Ramos (cell line): ENCODE results near the gene MTG2.

Experiments used
- in situ Hi-C: fragments of 300-500 bp; cut with MboI; formaldehyde crosslinking; loops from one replicate; pipeline ENCODE4 v1.14.3; 2022; ENCODE audit warnings: low sequenced_read_pairs; ENCODE audit not compliant: unreplicated experiment

The MTG2 gene

DNA sequence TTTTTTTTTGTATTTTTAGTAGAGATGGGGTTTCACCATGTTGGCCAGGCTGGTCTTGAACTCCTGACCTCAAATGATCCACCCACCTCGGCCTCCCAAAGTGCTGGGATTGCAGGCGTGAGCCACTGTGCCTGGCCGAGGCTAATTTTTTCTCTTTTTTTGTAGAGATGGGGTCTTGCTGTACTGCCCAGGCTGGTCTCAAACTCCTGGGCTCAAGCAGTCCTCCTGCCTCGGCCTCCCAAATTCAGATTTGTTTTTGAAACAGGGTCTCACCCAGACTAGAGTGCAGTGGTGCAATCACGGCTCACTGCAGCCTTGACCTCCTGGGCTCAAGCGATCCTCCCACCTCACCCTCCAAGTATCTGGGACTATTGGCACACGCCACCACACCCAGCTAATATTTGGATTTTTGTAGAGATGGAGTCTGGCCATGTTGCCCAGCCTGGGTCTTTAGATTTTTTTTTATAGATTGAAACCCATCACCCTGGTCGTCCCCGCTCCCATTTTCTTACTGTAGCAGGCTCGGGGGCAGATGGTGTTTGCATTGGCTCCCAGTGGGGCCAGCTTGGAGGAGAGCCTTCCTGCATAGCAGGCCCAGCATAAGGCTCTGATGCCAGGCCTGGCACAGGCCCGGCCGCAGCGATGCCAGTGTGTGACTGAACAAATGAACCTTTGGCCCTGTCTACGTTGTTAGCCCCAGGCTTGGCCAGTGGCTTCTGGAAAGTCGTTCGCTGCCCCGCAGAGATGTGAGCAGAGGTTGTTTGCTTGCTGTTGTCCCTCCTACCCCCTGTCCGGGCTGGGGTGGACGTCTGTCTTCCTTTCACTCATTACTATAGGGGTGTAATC is 4.3 kb upstream of the MTG2 start:
- in situ Hi-C loops, result no loop called here

DNA sequence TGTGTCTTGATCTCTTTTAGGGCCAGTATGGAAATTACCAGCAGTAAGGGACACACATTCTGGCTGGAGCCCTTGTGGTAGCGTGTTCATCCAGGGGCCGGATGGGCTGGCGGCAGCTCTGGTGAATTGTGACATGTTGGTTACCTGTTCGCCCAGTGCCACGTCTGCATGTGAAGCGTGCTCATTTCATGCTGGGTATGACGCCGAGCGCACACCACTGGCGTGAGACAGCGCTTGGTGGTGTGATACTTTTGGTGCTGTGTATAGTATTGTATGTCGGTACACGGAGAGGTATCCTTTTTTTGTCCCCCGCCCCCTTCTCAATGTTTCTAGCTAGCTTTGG is 3.7 kb upstream of the MTG2 start:
- in situ Hi-C loops, result no loop called here

DNA sequence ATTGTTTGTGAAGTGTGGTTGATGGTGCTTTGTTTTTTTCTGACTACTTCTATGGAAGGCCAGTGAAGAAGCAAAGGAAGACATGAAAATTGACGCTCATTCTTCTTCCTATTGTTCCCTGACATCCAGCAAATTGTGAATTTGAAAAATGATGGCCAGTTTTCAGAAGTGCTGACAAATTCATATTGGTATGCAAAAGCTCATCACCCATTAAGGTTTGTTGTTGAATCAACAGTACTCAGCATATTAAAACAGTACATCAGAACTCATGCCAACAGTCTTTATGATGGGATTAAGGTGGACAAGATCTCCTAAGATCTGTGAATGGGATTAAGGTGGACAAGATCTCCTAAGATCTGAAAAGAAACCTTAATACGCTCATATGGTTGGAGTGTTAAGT is 1.0 kb upstream of the MTG2 start:
- in situ Hi-C loops, result no loop called here

DNA sequence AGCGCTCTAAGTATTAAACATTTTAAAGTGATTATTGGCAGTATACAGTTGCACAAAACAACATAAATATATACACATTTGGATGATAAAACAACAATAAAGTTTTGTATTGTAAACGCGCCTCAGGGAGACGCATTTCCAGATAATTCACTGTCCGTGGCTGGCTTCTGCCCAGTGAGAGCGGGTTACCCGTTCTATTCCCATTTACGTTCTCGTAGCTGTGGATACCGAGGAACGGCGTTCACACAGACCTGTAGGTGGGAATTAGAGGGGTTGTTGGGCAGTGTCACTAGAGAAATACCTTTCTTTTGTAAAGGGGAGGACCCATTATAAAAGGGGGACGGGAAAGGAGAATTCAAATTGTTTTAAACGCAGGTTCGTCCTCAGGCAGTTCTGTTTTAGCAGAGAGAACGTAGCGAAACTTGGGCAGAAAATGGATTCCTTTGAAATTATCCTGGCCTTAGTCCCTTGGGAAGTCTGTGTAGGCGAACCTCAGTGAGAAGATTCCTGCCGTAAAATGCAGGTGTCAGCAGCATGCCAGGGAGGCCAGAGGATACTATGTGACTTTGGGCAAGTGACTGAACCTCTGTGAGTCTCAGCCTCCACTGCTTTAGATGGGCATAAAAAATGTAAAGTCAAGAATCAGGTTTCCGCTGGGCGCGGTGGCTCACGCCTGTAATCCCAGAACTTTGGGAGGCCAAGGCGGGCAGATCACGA is 756 bp downstream of the MTG2 start:
- in situ Hi-C loops, result no loop called here

DNA sequence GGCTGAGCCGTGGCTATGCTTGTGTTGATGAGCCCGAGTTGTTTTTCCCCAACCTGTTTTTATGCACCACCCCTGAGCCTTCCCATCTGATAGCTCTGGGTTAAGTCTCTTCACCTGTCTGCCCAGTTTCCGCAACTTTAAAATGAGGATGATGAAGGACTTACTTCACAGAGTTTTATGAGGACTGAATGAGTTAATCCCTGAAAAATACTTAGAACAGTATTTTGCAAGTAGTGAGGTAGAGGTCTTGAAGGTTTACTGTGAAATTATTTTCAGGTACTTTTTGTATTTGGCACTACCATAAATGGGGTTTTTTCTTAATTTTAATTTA is 3.2 kb downstream of the MTG2 start:
- in situ Hi-C loops, result no loop called here

DNA sequence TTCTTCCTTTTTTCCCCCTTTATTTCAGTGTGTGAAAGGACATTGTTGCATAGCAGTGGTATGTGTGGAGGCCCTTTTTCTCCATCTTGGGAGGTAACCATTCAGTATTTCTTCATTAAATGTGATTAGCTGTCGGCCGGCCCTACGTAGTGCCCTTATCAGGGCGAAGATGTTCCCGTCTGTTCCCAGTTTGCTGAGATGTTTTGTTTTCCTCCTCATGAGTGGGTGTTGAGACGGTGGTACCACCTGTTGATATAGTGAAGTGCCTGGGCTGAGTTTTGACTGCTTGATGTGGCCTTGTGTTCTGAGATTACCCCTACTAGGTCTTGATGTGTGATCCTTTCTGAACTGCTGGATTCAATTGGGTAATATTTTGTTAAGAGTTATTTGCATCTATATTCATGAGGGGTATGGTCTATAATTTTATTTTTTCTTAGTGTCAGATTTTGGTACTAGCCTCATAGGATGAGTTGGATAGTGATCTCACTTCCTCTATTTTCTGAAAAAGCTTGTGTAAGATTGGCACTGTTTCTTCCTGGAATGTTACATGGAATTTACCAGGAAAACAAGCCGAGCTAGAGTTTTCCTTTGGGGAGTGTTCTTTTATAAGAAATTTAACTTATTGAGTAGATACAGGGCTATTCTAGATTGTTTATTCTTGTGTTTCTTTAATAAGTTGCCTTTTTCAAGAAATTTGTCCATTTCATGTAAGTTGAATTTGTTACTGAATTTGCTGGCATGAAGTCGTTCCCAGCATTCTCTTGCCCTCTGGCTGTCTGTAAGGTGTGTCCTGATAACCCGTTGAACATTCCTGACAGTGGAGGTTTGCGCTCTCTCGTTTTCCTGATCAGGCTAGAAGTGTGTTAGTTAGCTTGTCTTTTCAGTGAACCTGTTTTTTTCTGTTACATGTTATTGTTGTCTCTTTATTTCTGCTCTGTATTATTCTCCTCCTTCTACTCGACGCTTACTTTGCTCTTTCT is 4.3 kb downstream of the MTG2 start:
- in situ Hi-C loops, result no loop called here

DNA sequence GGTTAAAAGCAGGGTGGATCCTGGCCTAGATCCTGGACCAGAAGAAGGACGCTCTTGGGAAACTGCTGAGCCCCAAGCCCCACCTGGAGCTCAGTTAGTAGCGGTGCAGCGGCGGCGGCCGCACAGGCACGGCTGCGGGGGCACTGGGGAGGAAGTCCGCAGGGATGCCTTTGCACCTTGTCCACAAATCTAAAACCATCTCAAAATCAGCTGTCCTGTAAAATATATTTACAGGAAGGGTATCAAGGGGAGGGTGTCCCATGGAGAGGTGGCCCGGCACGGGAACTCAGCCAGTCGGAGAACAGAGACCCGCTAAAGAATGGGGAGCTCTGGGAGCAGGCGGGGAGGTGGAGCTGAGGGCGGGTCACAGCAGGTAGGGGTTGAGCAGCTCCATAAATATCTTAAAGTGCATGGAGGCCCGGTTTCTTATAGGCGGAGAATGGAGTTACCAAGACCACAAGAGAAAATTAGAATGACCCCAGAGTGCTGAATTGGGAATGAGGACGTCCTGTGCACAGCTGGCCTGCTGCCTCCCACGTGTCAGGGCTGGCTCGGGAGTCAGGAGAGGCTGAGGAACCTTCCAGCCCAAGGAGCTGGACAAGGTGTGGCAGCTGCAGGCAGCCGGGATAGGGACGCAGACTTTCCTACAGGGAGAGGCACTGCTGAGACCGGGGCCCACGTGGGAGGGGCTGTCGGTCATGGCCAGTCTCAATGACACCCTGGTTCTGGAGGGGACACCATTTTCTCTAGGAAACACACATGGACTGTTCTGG is 8.0 kb downstream of the MTG2 start:
- in situ Hi-C loops, result no loop called here

DNA sequence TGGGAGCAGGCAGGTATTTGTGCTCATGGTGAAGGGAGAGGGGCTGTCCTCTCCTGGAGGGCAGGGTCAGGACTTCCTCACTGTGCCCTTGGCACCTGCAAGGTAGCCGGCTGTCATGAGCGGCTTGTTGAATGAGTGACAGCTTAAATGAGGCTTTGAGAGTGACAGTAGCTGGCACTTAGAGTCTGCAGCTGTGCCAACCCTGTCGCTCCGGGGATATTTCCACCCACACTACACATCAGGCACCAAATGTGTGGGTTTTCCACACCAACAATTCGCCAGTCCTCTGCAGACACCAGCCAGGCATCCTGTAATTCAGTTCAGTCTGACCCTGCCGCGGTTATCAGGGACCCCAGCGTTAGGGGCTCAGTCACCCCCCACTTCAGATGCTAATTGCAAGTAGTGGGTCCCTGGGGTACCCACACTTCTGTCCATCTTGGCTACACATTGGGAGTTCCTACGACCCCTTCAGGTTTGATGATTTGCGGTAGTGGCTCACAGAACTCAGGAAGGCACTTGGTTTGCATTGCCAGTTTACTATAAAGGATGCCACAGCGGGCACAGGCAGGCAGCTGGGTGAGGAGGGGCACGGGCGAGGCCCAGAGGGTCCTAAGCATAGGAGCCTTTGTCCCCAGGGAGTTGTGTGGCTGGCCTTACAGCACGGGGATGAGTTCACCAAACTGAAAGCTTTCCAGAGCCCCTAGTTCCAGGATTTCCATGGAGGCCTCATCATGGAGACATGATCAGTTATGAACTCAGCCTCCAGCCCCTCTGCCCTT is 9.1 kb downstream of the MTG2 start:
- in situ Hi-C loops, result no loop called here

DNA sequence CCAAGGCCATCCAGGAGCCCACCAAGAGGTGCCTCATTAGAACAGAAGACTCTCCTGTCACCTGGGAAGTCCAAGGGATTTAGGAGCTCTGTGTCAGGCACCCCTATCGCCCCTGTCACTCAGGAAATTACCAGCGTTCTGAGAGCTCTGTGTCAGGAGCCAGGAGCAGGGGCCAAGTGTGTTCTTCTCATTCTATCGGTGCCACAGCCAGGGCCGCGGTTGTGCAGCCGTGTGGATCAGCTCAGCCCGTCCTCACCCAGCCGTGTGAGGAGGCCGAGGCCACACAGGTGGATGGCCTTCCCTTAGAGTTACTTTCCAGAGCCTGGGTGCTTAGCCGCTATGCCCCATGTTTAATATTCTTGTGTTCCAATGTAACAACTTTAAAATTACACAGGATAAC is 9.8 kb downstream of the MTG2 start:
- in situ Hi-C loops, result no loop called here

DNA sequence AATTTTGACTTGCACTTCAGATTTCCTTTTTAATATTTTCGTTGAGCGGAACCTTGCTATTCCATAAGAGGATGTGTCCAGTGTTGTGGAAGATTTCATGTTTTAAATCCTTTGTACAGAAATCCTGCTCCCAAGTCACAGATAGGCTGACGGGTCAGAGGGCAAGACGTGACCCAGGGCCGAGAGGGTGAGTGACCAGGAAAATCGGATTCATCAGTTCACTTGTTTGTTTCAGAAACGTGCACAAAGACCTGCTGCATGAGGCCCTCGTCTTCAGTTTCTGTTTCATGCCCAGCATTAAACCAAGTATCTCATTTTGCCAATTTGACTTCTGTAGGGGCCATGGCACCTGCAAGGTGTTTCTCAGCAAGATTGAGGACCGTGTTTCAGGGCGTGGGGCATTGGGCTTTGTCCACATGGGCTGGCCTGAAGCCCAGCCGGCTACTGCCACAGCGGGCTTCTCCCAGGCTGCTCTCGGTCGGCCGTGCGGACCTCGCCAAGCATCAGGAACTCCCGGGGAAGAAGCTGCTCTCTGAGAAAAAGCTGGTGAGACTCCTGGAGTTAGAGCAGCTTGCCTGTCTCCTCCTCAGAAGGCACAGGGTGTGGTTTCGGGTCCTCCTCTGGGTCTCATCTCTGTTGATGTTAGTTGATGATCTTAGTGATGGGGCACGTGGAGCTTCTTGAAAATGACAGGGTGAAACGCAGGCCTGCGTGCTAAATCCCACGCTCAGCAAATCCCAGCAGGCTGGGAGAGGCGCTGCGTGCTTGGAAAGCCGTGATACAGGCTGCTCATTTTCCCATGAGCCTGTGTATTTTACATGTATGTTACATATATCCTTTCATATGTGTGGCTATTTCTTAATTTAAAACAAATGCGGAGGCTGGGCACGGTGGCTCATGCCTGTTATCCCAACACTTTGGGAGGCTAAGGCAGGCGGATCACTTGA is 10.5 kb downstream of the MTG2 start:
- in situ Hi-C loops, result no loop called here

DNA sequence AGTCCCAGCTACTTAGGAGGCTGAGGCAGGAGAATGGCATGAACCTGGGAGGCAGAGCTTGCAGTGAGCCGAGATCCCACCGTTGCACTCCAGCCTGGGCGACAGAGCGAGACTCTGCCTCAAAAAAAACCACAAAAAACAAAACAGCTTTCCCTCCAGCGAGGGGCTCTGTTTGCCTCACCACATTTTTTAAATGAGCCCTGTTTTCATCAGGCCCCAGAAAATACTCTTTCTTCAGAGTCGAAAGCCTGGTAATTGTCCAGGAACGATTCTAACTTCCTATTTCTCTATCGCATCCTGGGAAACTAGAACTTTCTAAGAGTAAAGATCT is 12.2 kb downstream of the MTG2 start:
- in situ Hi-C loops, result no loop called here

DNA sequence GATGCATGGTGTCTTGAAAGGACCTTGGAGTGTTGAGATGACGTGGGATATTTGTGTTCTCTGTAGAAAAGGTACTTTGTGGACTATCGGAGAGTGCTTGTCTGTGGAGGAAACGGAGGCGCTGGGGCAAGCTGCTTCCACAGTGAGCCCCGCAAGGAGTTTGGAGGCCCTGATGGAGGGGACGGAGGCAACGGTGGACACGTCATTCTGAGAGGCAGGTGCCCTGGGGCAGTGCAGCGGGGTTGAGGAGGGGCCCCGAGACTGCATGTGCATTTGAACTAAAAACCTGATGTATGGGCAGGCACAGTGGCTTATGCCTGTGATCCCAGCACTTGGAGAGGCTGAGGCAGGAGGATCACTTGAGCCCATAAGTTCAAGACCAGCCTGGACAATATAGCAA is 12.9 kb downstream of the MTG2 start:
- in situ Hi-C loops, result no loop called here

DNA sequence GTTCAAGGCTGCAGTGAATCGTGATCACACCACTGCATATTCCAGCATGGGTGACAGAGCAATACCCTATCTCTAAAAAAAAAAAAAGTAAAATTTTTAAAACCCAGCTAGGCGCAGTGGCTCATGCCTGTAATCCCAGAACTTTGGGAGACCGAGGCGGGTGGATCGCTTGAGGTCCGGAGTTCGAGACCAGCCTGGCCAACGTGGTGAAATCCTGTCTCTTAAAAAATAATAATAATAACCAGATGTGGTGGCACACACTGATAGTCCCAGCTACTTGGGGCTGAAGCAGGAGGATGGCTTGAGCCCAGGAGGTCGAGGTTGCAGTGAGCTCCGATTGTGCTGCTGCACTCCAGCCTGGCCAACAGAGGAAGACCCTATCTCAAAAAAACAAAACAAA is 13.5 kb downstream of the MTG2 start:
- in situ Hi-C loops, result no loop called here

DNA sequence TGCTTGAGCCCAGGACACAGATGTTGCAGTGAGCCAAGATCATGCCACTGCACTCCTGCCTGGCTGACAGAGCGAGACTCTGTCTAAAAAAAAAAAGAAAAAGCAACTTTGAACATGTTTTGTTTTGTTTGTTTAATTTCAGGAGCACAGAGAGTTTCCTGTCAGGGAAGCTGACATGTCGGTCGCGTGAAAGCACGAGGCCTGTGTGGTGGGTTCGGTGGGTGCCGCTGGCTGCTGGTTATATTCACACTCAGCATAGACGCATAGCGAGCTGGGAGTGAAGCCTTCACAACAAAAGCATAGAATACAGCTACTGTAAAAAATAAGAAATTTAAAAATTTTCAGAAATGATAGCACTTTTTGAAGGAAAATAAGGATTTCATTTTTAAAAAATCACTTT is 14.5 kb downstream of the MTG2 start:
- in situ Hi-C loops, result no loop called here

DNA sequence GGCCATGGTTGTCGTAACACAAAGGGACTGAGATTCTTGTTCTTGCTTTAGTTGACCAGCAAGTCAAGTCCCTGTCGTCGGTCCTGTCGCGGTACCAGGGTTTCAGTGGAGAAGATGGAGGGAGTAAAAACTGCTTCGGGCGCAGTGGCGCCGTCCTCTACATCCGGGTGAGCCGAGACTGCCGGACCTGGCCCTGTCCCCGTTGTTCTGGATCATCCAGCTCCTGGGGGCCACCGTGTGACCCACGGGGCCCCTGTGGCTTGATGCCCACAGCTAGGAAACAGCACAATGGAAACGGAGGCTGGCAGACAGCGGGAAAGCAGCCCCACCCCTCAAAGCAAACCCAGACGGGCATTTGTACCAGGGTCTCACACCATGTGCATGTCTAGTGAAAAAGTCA is 15.0 kb downstream of the MTG2 start:
- in situ Hi-C loops, result no loop called here

DNA sequence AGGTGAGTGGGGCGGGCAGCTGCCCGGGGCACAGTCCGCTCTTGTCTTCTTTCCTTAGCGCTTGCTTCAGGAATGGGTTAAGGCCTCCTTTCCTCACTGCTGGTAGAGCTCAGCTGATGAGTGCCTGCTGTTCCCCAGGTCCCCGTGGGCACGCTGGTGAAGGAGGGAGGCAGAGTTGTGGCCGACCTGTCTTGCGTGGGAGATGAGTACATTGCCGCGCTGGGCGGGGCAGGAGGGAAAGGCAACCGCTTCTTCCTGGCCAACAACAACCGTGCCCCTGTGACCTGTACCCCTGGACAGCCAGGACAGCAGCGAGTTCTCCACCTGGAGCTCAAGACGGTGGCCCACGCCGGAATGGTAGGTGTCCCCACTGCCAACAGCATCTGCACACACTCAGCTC is 15.7 kb downstream of the MTG2 start:
- in situ Hi-C loops, result no loop called here

DNA sequence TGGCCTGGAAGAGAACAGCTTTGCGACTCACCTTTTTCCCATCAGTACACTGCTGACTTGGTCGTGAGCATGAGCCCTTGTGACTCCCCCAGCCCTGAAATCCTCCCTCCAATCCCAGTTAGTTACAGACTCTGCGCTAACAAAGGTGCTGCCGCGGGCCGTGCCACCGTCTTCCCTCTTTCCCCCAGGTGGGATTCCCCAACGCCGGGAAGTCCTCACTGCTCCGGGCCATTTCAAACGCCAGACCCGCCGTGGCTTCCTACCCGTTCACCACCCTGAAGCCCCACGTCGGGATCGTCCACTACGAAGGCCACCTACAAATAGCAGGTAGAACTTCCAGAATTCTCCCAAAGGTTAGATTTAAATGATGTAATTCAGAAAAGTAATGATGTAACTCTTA is 16.1 kb downstream of the MTG2 start:
- in situ Hi-C loops, result no loop called here

DNA sequence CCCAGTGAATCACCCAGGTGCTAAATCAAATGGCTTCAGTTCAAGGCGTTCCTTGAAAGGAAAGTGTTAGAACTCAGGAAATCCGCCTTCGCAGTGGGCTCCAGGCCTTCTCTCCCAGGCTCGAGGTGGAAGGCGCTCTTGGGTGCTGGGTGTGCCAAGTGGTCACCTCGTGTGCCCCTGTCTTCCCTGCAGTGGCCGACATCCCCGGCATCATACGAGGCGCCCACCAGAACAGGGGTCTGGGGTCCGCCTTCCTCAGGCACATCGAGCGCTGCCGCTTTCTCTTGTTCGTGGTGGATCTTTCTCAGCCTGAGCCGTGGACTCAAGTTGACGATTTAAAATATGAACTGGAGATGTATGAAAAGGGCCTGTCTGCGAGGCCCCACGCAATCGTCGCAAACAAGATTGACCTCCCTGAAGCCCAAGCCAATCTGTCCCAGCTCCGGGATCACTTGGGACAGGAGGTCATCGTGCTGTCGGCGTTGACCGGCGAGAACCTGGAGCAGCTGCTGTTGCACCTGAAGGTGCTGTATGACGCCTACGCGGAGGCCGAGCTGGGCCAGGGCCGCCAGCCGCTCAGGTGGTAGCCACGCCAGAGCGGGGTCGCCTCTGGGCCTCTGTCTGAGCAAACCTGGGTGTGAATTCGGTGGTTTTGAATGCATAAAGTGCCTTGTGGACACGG is 17.8 kb downstream of the MTG2 start:
- in situ Hi-C loops, result no loop called here
